ENCODE results near the gene OR4C46. TPM values are rescaled to one million over a fixed set of nuclear protein-coding genes. Genes with fewer than 3 reads are reported as not detected.

Gene OR4C46
- total RNA-seq (2021; fragmentation: NEBNext Ultra II Directional; extraction: Animal tissue kit (Norgen Biotek cat#: 25700)) (not detected in 2 replicates), polyA plus RNA-seq (2011; rRNA removed) (not detected in 2 replicates), polyA minus RNA-seq (2011; rRNA and poly(A)+ RNA removed) (not detected in 2 replicates)
- not detected for polyA plus RNA-seq (2011; cell fraction: cytosol; rRNA removed)
- not detected for polyA plus RNA-seq (2011; cell fraction: nucleus; rRNA removed)
- not detected in 4 replicates for polyA plus RNA-seq (2012, experiment 1 of 2)
- not detected for polyA plus RNA-seq (2012, experiment 2 of 2)
- polyA plus RNA-seq (2013, experiment 1 of 2) = not detected
- polyA plus RNA-seq (2013, experiment 2 of 2) = not detected
- not detected for polyA minus RNA-seq (2011; cell fraction: cytosol; rRNA and poly(A)+ RNA removed)
- not detected for polyA minus RNA-seq (2011; cell fraction: nucleus; rRNA and poly(A)+ RNA removed)
- long read RNA-seq, experiment 1 = 0 reads
- long read RNA-seq, experiment 2 = 0 reads

- POLR2A ChIA-PET (ENCODE audit: partially characterized antibody) = no interaction called here
- H2BK120ac ChIP-seq (replicated peaks; ENCODE audit: low read depth, low read length) = no peak within 1 kb of the TSS
- TF ChIP-seq RBBP5 (IDR thresholded peaks at IDR 0.05; ENCODE audit: borderline replicate concordance, low read depth, low read length) (no peak), JUND (IDR thresholded peaks at IDR 0.05; ENCODE audit: low read length) (no peak)
Observed at GRCh38 chr11:54603898-54604297, at the start of gene OR4C46. OR4C46 (minus strand) TSS chr11:54603998; CDS start chr11:54603998, 0 bp downstream.

More at GRCh38 chr11:54603898-54604297, at the start of gene OR4C46:
- Histone ChIP-seq H2AFZ (ENCODE audit: low read length) (no peak within 1 kb of the TSS), H3K23me2 (ENCODE audit: low read depth, low read length) (no peaks in the 10 kb centered on the region), H3K27me3 (replicated peaks in 1 of 4; ENCODE audit: control insufficient read depth in 3 of 4, extremely low read depth in 1 of 4, insufficient read depth in 3 of 4, low read length in 3 of 4) (no peaks in the 10 kb centered on the region), H3K36me3 (ENCODE audit: control insufficient read depth in 2 of 4, insufficient read depth in 4 of 4, low read length in 3 of 4) (no peaks in the 10 kb centered on the region), H4K5ac (ENCODE audit: insufficient read length, low read depth, low read length) (no peak within 1 kb of the TSS), H3K4ac (replicated peaks; ENCODE audit: insufficient read length, low read depth, low read length) (no peak within 1 kb of the TSS), H2BK5ac (ENCODE audit: low read depth, low read length) (no peak within 1 kb of the TSS), H4K8ac (ENCODE audit: extremely low read depth, insufficient read depth, low read length) (no peak within 1 kb of the TSS), H3K9me3 (ENCODE audit: insufficient read depth in 2 of 2, low read depth in 1 of 2, low read length in 1 of 2) (peaks cover 30 to 45% of the 10 kb centered on the region in 2 experiments), H3K4me3 (ENCODE audit: extremely low read depth in 1 of 4, insufficient read depth in 2 of 4, low read depth in 3 of 4, low read length in 4 of 4) (no peak within 1 kb of the TSS), H2AK5ac (ENCODE audit: low read depth, low read length) (no peak within 1 kb of the TSS), H2BK15ac (ENCODE audit: low read length) (no peak within 1 kb of the TSS), H3K4me1 (replicated peaks in 1 of 4; ENCODE audit: control insufficient read depth in 3 of 4, insufficient read depth in 4 of 4, low read length in 3 of 4) (no peaks in the 10 kb centered on the region), H3K14ac (ENCODE audit: insufficient read length) (no peak within 1 kb of the TSS), H3K56ac (replicated peaks; ENCODE audit: insufficient read length, low read depth, low read length) (no peak within 1 kb of the TSS), H3K27ac (ENCODE audit: low read depth, low read length) (no peak within 1 kb of the TSS), H3K23ac (ENCODE audit: insufficient read length) (no peak within 1 kb of the TSS), H2BK20ac (ENCODE audit: low read length) (no peak within 1 kb of the TSS), H2BK12ac (ENCODE audit: low read depth, low read length) (no peak within 1 kb of the TSS), H4K20me1 (replicated peaks in 1 of 2; ENCODE audit: control insufficient read depth in 1 of 2, insufficient read depth in 2 of 2, low read length in 2 of 2) (no peaks in the 10 kb centered on the region), H3K79me2 (ENCODE audit: control insufficient read depth in 1 of 2, insufficient read depth in 2 of 2, low read length in 2 of 2) (no peaks in the 10 kb centered on the region), H3K9ac (replicated peaks in 1 of 4; ENCODE audit: extremely low read depth in 1 of 4, low read depth in 3 of 4, low read length in 3 of 4) (no peak within 1 kb of the TSS), H3K4me2 (ENCODE audit: insufficient read depth in 1 of 2, low read depth in 2 of 2, low read length in 2 of 2) (no peak within 1 kb of the TSS), H3K79me1 (ENCODE audit: low read depth, low read length) (no peaks in the 10 kb centered on the region), H3K18ac (ENCODE audit: extremely low read depth, low read length) (no peak within 1 kb of the TSS), H4K91ac (replicated peaks; ENCODE audit: insufficient read length, low read length) (no peak within 1 kb of the TSS)
- CTCF ChIA-PET (ENCODE audit: partially characterized antibody) = no interaction called here
- WGBS, 2 experiments (ENCODE audit: extremely low coverage in 1 of 2, insufficient coverage in 1 of 2, insufficient read length in 1 of 2, insufficient replicate concordance in 2 of 2, low coverage in 1 of 2, low lambda C conversion rate in 2 of 2, missing lambda C conversion rate in 1 of 2) = 81% methylated on average over 1 of the region's 1 CpG; no CpG with 5 or more reads in 1 of the 2 experiments
- FAIRE-seq = no peak
- no peak for DNase-seq (ENCODE audit: low read depth in 1 of 2, low spot score in 2 of 2)
